G401 (cell line): Measurements from ENCODE around the gene SPECC1L. TPM values are rescaled to one million over a fixed set of nuclear protein-coding genes. Genes with fewer than 3 reads are reported as not detected.

ENCODE experiments used
- DNase-seq: peaks from one replicate; pipeline ENCODE4 v3.0.0-alpha.2; 2015; ENCODE audit warnings: low spot score
- in situ Hi-C: cut with HindIII; loops from 2 replicates; pipeline ENCODE4 v1.10.0; 2016; ENCODE audit warnings: low sequenced_read_pairs, mixed read lengths
- total RNA-seq: library from RNA; depleted of rRNA; stranded (reverse); fragments of >200 nt; shearing (Covaris generic); gene quantifications from 2 replicates; pipeline ENCODE4 v1.2.3, GENCODE V29; 2014

SPECC1L gene
- total RNA-seq, 1 experiment from 2014 or later, result 12.0 TPM

GRCh38 chr22:24430431-24431308 is 160.0 kb downstream of the SPECC1L start:
- in situ Hi-C loops, result no loop called here

GRCh38 chr22:24431309-24432034 is 160.8 kb downstream of the SPECC1L start:
- DNase-seq, result no peak
- in situ Hi-C loops, result no loop called here

More at GRCh38 chr22:24430431-24431308, 160.0 kb downstream of the SPECC1L start:
- peak; percentile 73 for DNase-seq

GRCh38 chr22:24432059-24432853 is 161.6 kb downstream of the SPECC1L start:
- in situ Hi-C loops, result no loop called here
- peak; percentile 54 for DNase-seq

- DNase-seq, result no peak
- in situ Hi-C loops, result no loop called here
Observed at GRCh38 chr22:24433001-24433827, 162.6 kb downstream of the SPECC1L start.

- no peak for DNase-seq
- in situ Hi-C loops, result no loop called here
Observed at GRCh38 chr22:24433828-24434470, 163.3 kb downstream of the SPECC1L start.

- in situ Hi-C loops, result no loop called here
- no peak for DNase-seq
Observed at GRCh38 chr22:24434471-24435322, 164.1 kb downstream of the SPECC1L start.

GRCh38 chr22:24435323-24435645 is 164.7 kb downstream of the SPECC1L start:
- in situ Hi-C loops, result no loop called here
- DNase-seq, result no peak

GRCh38 chr22:24435861-24436371 is 165.3 kb downstream of the SPECC1L start:
- no peak for DNase-seq
- in situ Hi-C loops, result no loop called here

GRCh38 chr22:24436553-24436952 is 165.9 kb downstream of the SPECC1L start:
- DNase-seq, result no peak
- in situ Hi-C loops, result no loop called here

GRCh38 chr22:24437091-24437490 is 166.5 kb downstream of the SPECC1L start:
- in situ Hi-C loops, result no loop called here
- DNase-seq, result no peak

GRCh38 chr22:24437741-24438328 is 167.2 kb downstream of the SPECC1L start:
- in situ Hi-C loops, result no loop called here
- DNase-seq, result no peak

GRCh38 chr22:24440270-24440717 is 169.7 kb downstream of the SPECC1L start:
- in situ Hi-C loops, result no loop called here
- no peak for DNase-seq

GRCh38 chr22:24440718-24441405 is 170.2 kb downstream of the SPECC1L start:
- in situ Hi-C loops, result no loop called here
- DNase-seq, result peak; percentile 69

GRCh38 chr22:24441406-24442351 is 171.0 kb downstream of the SPECC1L start:
- no peak for DNase-seq
- in situ Hi-C loops, result no loop called here

- no peak for DNase-seq
- in situ Hi-C loops, result no loop called here
Observed at GRCh38 chr22:24442352-24442744, 171.7 kb downstream of the SPECC1L start.
